NCI-H774 (cell line): ENCODE results near the gene ALAS1.

ENCODE experiments used
- DNase-seq: peaks from one replicate; lab custom pipeline; 2025; lab: John Stamatoyannopoulos, UW

The ALAS1 gene

GRCh38 chr3:52234516-52235447, 36.8 kb downstream of the ALAS1 start:
- DNase-seq, result no peak

GRCh38 chr3:52236424-52236886, 38.5 kb downstream of the ALAS1 start:
- DNase-seq, result no peak

GRCh38 chr3:52237006-52237656, 39.2 kb downstream of the ALAS1 start:
- no peak for DNase-seq

- no peak for DNase-seq
These were observed 39.8 kb downstream of the ALAS1 start for GRCh38 chr3:52237657-52238172.

- no peak for DNase-seq
These were observed 40.3 kb downstream of the ALAS1 start for GRCh38 chr3:52238193-52238760.

GRCh38 chr3:52238761-52239701, 41.1 kb downstream of the ALAS1 start, which contains the start of gene TWF2:
Gene TWF2, minus strand, starts transcription at chr3:52239158. Its CDS starts 142 bp downstream, at chr3:52239016.
- DNase-seq, result peak; percentile 30

GRCh38 chr3:52240059-52240885, 42.3 kb downstream of the ALAS1 start:
- DNase-seq, result peak; percentile 44

- DNase-seq, result no peak
These were observed 43.0 kb downstream of the ALAS1 start for GRCh38 chr3:52240886-52241370.

- no peak for DNase-seq
These were observed 44.1 kb downstream of the ALAS1 start for GRCh38 chr3:52242039-52242438.

GRCh38 chr3:52243791-52244628, 46.0 kb downstream of the ALAS1 start:
- no peak for DNase-seq

- DNase-seq, result no peak
These were observed 47.6 kb downstream of the ALAS1 start, which contains the start of gene PPM1M for GRCh38 chr3:52245322-52246263. Gene PPM1M, plus strand, starts transcription at chr3:52245759. Its CDS starts 66 bp downstream, at chr3:52245825.

GRCh38 chr3:52246264-52246620, 48.3 kb downstream of the ALAS1 start:
- no peak for DNase-seq

- DNase-seq, result no peak
These were observed 48.9 kb downstream of the ALAS1 start for GRCh38 chr3:52246728-52247408.

- DNase-seq, result no peak
These were observed 49.6 kb downstream of the ALAS1 start for GRCh38 chr3:52247409-52248164.

GRCh38 chr3:52248165-52248541, 50.2 kb downstream of the ALAS1 start:
- no peak for DNase-seq

GRCh38 chr3:52248816-52249547, 51.0 kb downstream of the ALAS1 start:
- DNase-seq, result no peak
